Motor neuron (in vitro differentiated cells): Measurements from ENCODE around the gene SOX21. TPM values are rescaled to one million over a fixed set of nuclear protein-coding genes. Genes with fewer than 3 reads are reported as not detected.

Experiments
- ATAC-seq, 8 experiments: fragments of 200-7000 bp; cut with Tn5 transposase; replicated peaks in 6 of 8; 2 replicates each; pipeline ENCODE4 v1.8.0; 2021; ENCODE audit warnings: mild to moderate bottlenecking in 8 of 8, moderate library complexity in 8 of 8
- H3K27ac ChIP-seq, 2 donors: fragments of 250-450 bp; sonication (Bioruptor Pico); 2 replicates each; pipeline ENCODE4 v1.9.0; 2021; ENCODE audit warnings: antibody characterized with exemption in 2 of 2, mild to moderate bottlenecking in 2 of 2, moderate library complexity in 1 of 2
- H3K4me1 ChIP-seq, 2 donors: fragments of 250-450 bp; sonication (Bioruptor Pico); replicated peaks in 1 of 2; 2 replicates each; pipeline ENCODE4 v1.6.1; 2021; ENCODE audit warnings: antibody characterized with exemption in 2 of 2, mild to moderate bottlenecking in 2 of 2, moderate library complexity in 1 of 2
- H3K4me3 ChIP-seq, 5 donors: fragments of 250-450 bp; sonication (Bioruptor Pico); 2 replicates each; pipeline ENCODE4 v1.9.0; 2021; ENCODE audit warnings: antibody characterized with exemption in 5 of 5, mild to moderate bottlenecking in 5 of 5, moderate library complexity in 4 of 5
- WGBS, 10 experiments: fragments of 450-650 bp; shearing (Covaris generic); methylation state at CpG; one replicate each; pipeline ENCODE4 v1.0.0; 2022; 5-methylcytosine and 5-hydroxymethylcytosine counted together
- in situ Hi-C, 9 experiments: fragments of 400-800 bp; cut with MboI; loops; one replicate each; pipeline ENCODE4 v1.15.0; 2021; ENCODE audit warnings: low sequenced_read_pairs in 9 of 9, low pct_unique_long_range_greater_than_20kb in 2 of 9; ENCODE audit not compliant: unreplicated experiment in 9 of 9
- total RNA-seq, 8 experiments: library from RNA; unstranded; fragments of 300-600 nt; gene quantifications; 2 replicates each; pipeline versions ENCODE4 v1.2.3 to v1.2.4, GENCODE V29; 2022

SOX21 gene
- total RNA-seq, 8 experiments from 2014 or later, result 0.10 to 37.1 (median 7.4) TPM; not detected in 2

DNA sequence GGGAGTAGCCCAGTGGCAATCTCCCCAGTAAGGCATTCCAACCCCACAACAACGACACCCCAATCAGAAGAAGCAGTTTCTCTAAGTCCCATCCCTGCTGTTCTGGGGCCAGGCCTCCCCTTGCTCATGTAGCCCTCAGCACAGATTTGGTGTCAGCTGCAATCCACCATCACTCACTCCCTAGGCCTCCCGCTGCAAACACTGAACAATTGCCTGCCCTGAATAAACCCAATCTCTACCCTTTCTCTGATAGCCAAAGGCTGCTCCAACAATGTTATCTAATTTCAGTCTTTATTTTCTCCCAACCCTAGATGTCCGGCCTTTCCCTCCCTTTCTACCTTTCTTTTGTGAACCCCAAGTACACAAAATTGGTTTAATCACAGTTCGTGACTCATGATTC is 5.6 kb upstream of the SOX21 start:
- in situ Hi-C loops, result loop anchor here in 2 of 9 experiments (25.0 kb wide), 2 partner anchors 219 to 444 kb away; no protein-coding TSS in a partner anchor
- H3K4me3 ChIP-seq, result no peak overlapping the region
- H3K27ac ChIP-seq, result no peak overlapping the region
- no peak for ATAC-seq
- WGBS, 10 experiments, result 51 to 100% (median 68%) methylated on average over 1 to 4 of the region's 4 CpGs
- peaks cover 0 to 20% of the 10 kb centered on the region in 2 donors for H3K4me1 ChIP-seq

DNA sequence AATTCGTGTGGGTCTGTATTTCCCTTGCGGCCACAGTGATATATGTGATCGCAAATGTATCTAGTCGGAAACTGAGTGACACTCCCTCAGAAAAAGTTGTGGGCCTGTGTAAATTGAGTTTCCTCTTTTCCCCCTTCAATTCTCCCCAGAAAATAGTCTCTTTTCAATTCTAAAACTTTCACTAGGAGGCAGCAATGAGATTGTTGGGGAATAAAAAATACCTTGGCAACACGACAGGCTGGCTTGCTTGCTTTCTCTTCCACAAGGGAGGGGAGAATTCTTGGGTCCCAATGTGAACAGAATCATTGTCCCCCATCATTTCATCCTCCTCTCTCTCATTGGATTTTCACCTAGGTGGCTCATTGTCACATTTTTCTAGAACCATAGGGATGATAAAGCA is 3.7 kb upstream of the SOX21 start:
- ATAC-seq, result no peak
- 34 to 70% (median 58%) methylated on average over 1 to 5 of the region's 5 CpGs; no CpG with 5 or more reads in 2 of the 10 experiments for WGBS, 10 experiments
- Histone ChIP-seq H3K4me3 (peak overlapping the region in 1 of 5 donors; percentile 9), H3K4me1 (peaks cover 0 to 15% of the 10 kb centered on the region in 2 donors), H3K27ac (no peak overlapping the region)
- in situ Hi-C loops, result loop anchor here in 2 of 9 experiments (25.0 kb wide), 2 partner anchors 221 to 446 kb away; no protein-coding TSS in a partner anchor

DNA sequence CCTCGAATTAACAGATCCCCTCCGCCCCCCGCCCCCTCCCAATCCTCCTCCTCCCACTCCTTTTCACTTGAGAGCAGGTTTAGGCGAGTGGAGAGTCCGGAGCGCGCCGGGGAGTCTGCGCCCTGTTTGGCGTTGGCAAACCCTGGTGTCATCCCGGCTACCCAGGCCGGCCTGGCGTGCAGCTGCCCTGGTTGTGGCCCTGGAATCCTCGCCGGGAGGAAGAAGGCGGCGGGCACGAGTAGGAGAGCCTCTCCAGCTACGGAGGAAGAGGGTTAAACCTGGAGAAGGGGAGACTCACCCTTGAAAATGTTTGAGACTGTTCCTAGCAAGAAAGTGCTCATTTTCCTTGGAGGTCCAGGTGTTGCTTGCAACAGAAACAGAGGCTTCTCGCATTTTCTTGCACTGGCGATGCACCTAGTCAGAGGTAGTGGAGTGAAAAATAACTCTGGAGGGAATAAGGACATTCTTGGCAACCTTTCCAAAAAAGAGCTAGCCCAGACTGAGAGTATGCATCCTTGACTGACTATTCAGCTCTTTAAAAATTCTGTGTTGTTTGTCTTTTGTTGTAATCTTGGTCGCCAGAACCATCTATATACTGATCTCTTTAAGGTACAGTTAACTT is 1.3 kb upstream of the SOX21 start:
- peak overlapping the region in 1 of 2 donors; percentile 59 for H3K27ac ChIP-seq
- WGBS, 10 experiments, result 0 to 52% (median 20%) methylated on average over 1 to 8 of the region's 22 CpGs; no CpG with 5 or more reads in 1 of the 10 experiments
- ATAC-seq, result peak in 2 of 8 experiments; percentile 31 to 37
- H3K4me1 ChIP-seq, result peaks cover 0 to 15% of the 10 kb centered on the region in 2 donors
- in situ Hi-C loops, result loop anchor here in 2 of 9 experiments (25.0 kb wide), 2 partner anchors 224 to 449 kb away; no protein-coding TSS in a partner anchor
- peak overlapping the region; percentile 40 to 72 (median 44) for H3K4me3 ChIP-seq

DNA sequence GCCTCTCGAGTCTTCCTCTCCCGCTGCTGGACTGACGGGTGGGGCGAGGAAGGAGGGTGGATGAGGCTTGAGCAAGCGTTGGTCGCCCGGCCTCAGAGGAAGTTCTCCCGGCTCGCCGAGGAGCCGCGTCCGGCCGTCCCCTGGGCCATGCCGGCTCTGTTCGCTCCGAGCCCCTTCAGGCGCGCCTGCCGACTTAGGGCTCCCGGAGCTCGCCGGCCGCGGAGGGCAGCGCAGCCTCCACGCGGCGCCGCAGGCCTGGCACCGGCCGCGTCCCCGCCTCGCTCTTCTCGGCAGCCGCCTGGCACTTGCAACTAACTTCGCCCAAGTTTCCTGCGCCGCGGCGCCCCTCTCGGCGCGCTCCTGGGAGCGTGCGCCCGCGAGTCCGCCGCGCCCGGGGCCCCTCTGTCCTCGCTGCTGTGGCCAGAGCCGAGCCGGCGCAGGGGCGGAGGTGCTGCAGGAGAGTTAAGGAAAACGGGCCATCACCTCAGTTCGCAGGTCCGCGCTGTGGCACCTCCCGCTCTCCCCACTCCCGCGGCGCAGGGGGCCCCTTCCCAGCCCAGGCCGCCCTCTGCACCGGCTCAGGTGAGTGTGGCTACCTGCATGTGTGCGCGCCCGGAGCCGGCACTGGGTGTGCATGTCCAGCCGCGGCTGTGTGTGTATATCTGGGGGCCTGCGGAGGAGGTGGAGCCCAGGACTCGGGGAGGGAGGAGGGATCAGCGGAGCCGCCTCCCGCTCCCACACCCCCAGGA is 641 bp upstream of the SOX21 start:
- peak overlapping the region; percentile 12 to 33 for H3K27ac ChIP-seq
- in situ Hi-C loops, result loop anchor here in 2 of 9 experiments (25.0 kb wide), 2 partner anchors 224 to 449 kb away; no protein-coding TSS in a partner anchor
- whole genome bisulfite sequencing, 10 experiments, result 0% methylated on average over 12 of the region's 79 CpGs; no CpG with 5 or more reads in 9 of the 10 experiments
- peak; percentile 50 to 85 (median 63) for ATAC-seq
- H3K4me1 ChIP-seq, result peaks cover 0 to 14% of the 10 kb centered on the region in 2 donors
- H3K4me3 ChIP-seq, result peak overlapping the region; percentile 40 to 72 (median 44)

DNA sequence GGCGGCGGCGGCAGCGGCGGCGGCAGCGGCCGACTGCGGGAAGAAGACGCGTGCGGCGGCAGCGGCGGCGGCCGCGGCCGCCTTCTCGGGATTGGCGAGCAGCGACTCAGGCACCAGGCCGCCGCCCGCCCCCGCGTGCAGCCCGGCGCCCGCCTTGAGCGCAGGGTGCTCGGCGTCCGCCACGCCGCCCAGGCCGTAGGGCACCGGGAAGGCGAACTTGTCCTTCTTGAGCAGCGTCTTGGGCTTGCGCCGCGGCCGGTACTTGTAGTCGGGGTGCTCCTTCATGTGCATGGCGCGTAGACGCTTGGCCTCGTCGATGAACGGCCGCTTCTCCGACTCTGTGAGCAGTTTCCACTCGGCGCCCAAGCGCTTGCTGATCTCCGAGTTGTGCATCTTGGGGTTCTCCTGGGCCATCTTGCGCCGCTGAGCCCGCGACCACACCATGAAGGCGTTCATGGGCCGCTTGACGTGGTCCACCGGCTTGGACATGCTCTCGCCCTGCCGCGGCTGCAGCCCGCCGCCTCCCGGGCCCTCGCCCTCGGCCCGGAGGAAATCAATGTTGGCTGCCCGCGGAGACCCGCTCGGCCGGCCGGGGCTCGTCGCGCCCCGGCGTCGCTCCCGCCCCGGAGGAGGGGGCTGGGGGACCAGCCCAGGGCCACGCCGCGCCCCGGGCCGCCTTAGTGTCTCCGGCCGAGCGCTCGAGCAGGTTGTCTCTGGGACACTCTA is 621 bp downstream of the SOX21 start:
- Histone ChIP-seq H3K27ac (peak overlapping the region; percentile 2 to 85), H3K4me3 (peak overlapping the region; percentile 40 to 72 (median 44)), H3K4me1 (peaks cover 0 to 9% of the 10 kb centered on the region in 2 donors)
- ATAC-seq, result peak in 5 of 8 experiments; percentile 1 to 28 (median 7)
- in situ Hi-C loops, result loop anchor here in 2 of 9 experiments (25.0 kb wide), 2 partner anchors 226 to 451 kb away; no protein-coding TSS in a partner anchor
- WGBS, 10 experiments, result 0 to 5% methylated on average over 1 to 4 of the region's 97 CpGs; no CpG with 5 or more reads in 8 of the 10 experiments

DNA sequence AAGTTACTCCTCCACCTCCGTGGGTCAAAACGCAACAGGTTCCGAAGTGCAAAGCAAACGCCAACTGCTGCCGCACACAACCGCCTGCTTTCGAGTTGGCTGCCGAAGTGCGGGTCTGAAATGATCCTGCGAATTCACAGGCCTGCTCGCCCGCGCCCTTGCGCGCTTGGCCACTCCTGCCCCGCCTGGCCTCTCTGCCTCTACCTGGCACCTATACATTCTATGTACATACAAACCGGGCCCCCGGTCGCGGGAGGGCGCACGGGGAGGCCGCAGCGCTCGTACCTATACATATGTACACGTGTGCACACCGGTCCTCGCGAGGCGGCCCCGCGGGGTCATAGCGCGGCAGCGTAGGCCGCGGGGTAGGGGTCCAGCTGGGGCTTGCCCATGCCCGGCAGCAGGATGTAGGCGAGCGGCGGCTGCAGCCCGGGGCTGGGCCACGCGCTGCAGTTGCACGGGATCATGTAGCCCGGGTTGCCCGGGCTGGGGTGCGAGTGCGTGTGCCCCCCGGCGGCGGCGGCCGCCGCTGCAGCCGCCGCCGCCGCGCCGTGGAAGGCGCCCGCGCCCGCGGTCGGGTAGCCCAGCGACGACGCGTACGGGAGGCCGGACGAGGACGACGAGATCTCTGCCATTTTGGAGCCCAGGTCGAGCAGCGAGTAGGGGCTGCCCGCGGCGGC is 1.3 kb downstream of the SOX21 start:
- ATAC-seq, result peak in 7 of 8 experiments; percentile 2 to 55 (median 37)
- 0 to 10% (median 3%) methylated on average over 1 to 13 of the region's 81 CpGs; no CpG with 5 or more reads in 6 of the 10 experiments for WGBS, 10 experiments
- Histone ChIP-seq H3K4me1 (peaks cover 1 to 4% of the 10 kb centered on the region in 2 donors), H3K4me3 (peak overlapping the region; percentile 40 to 72 (median 44)), H3K27ac (peak overlapping the region; percentile 33 to 85)
- in situ Hi-C loops, result loop anchor here in 2 of 9 experiments (25.0 kb wide), 2 partner anchors 226 to 451 kb away; no protein-coding TSS in a partner anchor

DNA sequence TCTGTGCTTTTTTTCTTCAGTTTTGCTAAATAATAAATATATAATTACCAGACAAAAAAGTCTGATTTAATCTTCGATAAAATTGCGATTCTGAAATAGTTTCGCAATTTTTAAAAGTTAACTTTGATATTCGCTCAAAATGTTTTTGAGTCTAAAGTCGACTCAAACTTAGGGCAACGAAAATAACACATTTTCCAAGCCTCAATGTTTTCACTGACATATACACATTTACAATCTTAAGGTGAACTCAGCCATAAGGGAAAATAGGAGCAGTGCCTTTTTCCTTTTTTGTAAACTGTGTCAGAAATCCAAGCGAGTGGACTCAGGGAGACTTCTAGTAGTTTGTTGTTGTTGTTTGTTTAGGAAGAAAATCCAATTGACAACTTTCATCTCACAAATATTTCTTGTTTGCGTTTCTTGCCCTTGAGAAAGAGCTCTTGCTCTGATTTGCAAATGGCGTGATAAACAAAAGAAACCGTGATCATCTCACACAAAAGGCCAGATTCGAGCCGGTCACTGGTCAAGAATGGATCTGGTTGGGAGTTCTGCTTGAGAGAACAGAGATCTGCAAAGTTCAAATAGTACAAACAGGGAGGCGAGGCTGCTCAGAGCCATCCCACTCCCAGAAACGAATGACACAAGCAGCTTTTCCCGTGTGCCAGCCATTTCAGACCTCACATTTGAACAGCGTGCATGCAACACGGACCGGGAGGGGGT is 2.1 kb downstream of the SOX21 start:
- peak overlapping the region; percentile 33 to 85 for H3K27ac ChIP-seq

DNA sequence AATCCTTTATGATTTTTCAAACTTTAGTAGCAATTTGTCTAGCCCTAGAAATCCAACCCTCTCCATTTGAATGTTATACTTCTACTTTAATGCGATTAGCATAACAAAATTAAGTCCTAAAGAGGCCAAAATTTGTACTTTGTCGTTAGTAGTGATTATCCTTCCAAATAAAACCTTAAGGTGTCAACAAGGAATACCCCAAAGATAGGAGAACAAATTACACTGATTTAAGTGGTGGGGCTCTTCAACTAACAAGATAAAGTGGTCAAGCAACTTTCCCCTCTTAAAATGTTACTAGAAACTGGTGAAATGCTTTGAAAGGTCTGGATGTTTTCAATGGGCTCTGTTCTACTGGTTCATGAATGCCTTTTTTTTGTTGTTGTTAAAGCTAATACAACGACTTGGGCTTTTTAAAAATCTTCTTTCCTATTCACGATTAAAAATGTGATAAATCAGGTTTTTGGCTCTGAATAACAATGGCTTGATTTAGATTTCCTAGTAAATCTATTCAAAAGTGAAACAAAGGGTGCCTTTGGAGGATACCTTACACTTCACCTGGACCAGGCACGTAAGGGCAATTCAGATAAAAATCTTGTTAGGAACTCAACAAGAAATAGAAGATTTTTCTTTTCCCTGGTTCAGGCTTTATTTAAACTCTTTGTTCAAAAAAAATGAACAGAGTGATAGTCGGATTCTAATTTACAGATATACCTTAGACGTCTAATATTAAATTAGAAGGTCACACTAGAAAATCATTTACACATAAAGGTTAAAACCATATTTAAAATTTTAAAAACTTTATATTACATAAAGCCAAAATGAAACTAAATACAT is 3.1 kb downstream of the SOX21 start:
- peak overlapping the region; percentile 40 to 72 (median 44) for H3K4me3 ChIP-seq
- ATAC-seq, result no peak
- peak overlapping the region; percentile 38 to 85 for H3K27ac ChIP-seq
- peaks cover 16 to 20% of the 10 kb centered on the region in 2 donors for H3K4me1 ChIP-seq
- in situ Hi-C loops, result loop anchor here in 2 of 9 experiments (25.0 kb wide), 2 partner anchors 228 to 453 kb away; no protein-coding TSS in a partner anchor
- WGBS, 10 experiments, result 5 to 27% (median 8%) methylated on average over 4 to 7 of the region's 7 CpGs

More for the DNA sequence above, 2.1 kb downstream of the SOX21 start:
- no peak for ATAC-seq
- in situ Hi-C loops, result loop anchor here in 2 of 9 experiments (25.0 kb wide), 2 partner anchors 227 to 452 kb away; no protein-coding TSS in a partner anchor
- peaks cover 6 to 10% of the 10 kb centered on the region in 2 donors for H3K4me1 ChIP-seq
- H3K4me3 ChIP-seq, result peak overlapping the region; percentile 40 to 72 (median 44)
- WGBS, 10 experiments, result 1 to 45% (median 5%) methylated on average over 4 to 12 of the region's 18 CpGs

DNA sequence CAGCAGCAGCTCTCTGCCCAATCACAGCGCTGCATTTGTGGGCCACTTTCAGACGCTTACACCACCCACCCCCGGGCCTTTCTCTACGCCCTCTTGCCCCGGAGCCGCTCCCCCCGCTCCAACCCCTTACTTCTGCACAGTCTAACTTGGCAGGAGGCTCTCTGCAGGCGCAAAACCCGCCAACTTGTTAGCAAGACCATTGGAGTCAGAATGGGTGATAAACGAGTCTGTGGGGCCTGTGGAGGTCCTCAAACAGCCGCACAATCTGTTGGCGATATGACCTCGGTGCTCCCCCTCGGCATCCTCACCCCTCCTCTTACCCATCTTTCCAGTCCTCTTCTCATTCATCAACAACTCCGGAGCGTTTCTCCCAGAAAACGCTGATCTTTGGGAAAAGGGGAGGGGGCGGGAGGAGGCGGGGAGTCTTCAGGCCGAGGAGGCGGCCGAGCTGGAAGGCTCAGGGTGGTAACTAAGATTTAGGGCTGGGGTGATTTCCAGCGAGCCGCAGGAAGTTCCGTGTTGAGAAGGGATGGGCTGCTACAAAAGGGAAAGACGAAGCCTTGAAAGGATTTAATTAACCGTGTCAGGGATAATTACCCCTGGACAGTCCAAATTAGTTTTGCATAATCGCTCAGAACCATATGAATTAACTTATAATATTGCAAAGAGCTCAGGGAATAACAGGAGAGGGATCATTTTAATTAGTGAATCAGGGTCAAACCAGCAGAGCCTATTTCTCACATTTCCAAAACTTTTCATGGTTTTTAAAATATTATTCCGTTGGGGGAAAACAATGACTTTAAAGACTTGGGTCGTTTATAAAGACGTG is 4.1 kb downstream of the SOX21 start:
- Histone ChIP-seq H3K27ac (peak overlapping the region; percentile 76 to 86), H3K4me3 (peak overlapping the region; percentile 29 to 72 (median 42)), H3K4me1 (peaks cover 17 to 22% of the 10 kb centered on the region in 2 donors)
- WGBS, 10 experiments, result 0 to 20% (median 6%) methylated on average over 2 to 18 of the region's 31 CpGs; no CpG with 5 or more reads in 1 of the 10 experiments
- peak in 5 of 8 experiments; percentile 18 to 40 (median 28) for ATAC-seq
- in situ Hi-C loops, result loop anchor here in 2 of 9 experiments (25.0 kb wide), 2 partner anchors 229 to 454 kb away; no protein-coding TSS in a partner anchor
